Activated CD8-positive, alpha-beta memory T cell treated with anti-CD3 and anti-CD28 coated beads, Interleukin-2, amount 50 U/mL, for 1 hour (primary cell): ENCODE data around the gene CP.

Experiments used
- DNase-seq: peaks from one replicate; pipeline ENCODE4 v3.0.0-alpha.2; 2020; ENCODE audit errors: extremely low read depth

Gene CP

GRCh38 chr3:149122721-149123578, 98.7 kb downstream of the CP start:
- DNase-seq = no peak
